ENCODE results near the gene TTC22.

The TTC22 gene

DNA sequence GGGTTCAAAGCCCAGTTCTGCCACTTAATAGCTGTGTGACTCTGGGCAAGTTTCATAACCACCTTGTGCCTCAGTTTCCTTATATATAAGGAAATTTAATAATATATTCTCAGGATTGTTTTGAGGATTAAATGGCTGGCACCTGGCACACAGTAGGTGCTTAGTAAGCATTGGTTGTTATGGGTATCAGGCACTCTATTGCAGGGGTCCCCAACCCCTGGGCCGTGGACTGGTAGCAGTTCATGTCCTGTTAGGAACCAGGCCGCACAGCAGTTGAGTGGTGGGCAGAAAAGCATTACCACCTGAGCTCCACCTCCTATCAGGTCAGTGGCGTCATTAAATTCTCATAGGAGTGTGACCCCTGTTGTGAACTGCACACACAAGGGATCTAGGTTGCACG, 55.3 kb downstream of the TTC22 start:
- no peak for DNase-seq

DNA sequence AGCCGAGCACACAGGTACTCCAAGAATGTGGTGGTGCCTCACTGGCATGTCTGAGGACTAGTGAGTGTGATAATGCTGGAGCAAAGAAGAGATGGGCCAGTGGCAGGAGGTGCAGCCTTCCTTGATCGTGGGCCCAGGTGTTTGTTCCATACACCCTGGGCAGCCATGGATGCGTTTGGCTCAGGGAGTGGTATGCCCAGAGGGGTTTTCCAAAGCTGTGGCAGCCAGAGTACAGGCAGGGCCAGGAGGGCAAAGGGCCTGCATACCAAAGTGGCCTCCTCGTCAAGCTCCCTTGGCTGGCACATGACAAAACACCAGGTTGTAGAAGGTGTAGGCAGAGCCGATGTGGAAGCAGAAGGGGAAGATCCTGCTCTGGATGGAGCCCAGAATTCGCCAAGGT, 55.8 kb downstream of the TTC22 start:
- DNase-seq = no peak

DNA sequence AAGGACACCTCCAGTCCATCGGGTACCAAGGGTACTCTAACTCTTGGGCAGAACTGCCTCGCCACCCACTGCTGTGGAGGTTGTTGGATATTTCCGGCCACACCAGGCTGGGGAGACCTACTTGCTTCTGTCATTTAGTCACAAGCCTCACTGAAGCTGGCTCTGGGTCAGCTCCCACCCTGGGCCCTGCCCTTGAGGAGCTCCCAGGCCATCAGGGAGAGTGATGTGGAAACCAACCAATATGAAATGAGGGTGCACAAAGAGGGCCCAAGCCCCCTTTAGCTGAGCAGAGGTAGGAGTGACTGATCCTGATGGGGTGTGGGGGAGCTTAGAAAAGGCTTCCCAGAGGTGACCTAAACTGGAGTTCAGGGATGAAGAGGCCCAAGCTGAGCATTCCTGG, 56.4 kb downstream of the TTC22 start:
- no peak for DNase-seq

DNA sequence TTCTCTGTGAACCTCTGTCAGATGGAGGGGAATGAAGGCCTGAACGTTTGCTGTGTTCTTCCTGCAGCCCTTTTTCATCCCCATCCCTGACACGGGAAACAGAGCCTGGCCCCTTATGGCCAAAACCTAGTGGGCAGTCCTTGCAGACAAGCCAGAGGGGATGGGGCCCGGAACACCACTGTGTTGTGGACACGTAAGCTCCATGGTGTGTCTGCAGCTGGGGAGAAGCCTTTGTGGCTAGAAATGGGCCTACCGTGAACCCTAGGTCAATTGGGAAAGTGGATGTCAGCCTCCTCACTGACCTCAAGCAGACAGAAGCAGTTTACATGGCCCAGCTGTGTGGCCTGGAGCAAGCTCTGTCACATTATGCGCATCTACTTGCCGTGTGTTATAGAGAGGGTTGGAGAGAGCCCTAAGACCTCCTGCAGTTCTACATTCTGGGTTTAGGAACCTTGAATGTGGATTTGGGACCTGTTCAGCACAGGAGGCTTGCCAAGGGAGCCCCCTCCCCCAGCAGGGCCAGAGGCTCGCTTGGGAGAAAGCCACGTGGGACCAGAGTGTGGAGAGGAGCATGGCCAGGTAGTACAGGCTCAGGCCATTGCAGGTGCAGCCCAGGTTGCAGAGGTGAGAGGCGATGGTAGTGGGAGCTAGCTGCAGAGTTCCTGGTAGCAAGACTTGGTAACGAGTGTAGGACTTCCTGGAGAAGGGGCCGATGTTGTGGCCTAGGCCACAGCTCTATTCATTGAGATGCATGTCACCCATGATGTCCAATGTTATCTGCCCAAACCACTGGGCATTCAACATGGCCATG, 57.5 kb downstream of the TTC22 start:
- DNase-seq = no peak

DNA sequence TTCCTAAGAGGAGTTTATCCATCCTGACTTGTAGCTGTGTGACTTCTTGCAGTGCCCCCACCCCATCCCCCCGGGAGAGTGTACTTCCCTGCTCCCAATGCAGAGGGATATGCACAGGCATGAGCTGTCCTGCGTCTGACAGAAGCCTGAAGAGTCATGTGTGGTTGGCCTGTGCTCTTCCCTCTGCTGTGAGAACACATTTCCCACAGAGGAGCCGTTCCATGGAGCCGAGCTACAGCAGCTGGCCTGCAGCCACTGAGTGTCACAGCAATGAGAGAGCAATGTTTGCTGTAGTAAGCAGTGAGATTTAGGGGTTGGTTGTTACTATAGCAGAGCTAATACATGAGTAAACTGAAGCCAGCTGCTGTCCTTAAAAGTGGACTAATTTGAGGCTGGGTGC, 58.8 kb downstream of the TTC22 start:
- no peak for DNase-seq

DNA sequence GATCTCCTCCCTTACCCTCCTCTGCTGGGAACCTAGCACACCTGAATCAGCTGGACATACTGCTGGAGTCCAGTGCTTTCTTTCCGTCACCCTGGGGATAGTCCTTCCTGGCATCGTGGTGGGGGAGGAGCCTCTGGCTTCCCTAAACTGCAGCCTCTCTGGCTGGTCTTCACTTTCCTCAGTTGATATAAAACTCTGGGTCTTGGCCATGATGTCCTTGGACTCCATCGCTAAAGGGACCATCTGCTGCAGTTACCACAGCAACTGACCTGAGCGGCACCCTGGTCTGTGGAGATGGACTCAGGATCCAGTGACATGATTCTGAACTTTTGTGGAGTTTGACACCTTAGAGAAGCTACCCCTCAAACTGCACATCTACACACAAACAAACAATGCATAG, 59.6 kb downstream of the TTC22 start:
- DNase-seq = no peak

DNA sequence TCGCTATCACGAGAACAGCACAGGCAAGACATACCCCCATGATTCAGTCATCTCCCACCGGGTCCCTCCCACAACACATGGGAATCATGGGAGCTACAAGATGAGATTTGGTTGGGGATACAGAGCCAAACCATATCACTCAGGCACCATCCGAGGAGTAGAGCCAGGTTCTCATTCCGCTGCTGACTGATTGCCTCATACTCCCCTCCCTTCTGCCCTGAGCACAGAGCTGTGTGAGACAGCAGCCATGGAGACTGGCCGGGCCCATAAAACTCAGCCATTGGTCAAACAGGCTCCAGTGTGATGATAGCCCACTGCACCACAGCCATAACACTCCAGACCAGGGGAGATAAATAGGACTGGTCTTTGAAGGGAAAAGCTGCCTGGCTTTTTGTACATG, 62.9 kb downstream of the TTC22 start:
- no peak for DNase-seq

DNA sequence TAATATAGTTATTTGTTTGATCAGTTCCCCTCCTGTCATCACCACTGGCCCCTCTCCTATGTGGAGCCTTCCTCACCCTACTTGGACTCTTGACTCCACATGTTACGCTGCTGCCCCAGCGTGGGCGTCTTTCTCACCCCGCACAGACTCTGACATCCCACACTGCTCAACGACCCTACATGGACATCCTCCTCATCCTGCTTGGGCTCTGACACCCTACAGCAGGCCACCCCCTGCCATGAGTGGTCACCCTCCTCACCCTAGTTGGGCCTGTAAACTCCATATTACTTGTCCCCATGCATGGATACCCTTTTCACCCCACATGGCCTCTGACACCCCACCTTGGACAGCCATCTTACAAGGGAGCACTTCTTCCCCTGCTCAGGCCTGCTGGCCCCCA, 64.4 kb downstream of the TTC22 start:
- no peak for DNase-seq

Measured in fibroblast of skin of back (primary cell).